Neural progenitor cell (in vitro differentiated cells): ENCODE results near the gene OSBPL8. TPM values are rescaled to one million over a fixed set of nuclear protein-coding genes. Genes with fewer than 3 reads are reported as not detected.

Experiments used
- DNase-seq: peaks from one replicate; pipeline ENCODE4 v3.0.0-alpha.2; 2016; ENCODE audit warnings: low spot score
- H2AFZ ChIP-seq: fragments of 200-600 bp; sonication (generic); replicated peaks from 2 replicates; pipeline ENCODE4 v1.6.1; 2016; ENCODE audit warnings: antibody characterized with exemption
- H3F3A ChIP-seq: fragments of 200-600 bp; sonication (generic); 2 replicates; pipeline ENCODE4 v1.6.1; 2016; ENCODE audit warnings: antibody characterized with exemption, low read depth
- H3K27ac ChIP-seq: fragments of 200-600 bp; sonication (generic); 2 replicates; pipeline ENCODE4 v1.5.1; 2016; ENCODE audit warnings: mild to moderate bottlenecking
- H3K27me3 ChIP-seq: fragments of 200-600 bp; sonication (generic); 2 replicates; pipeline ENCODE4 v1.6.1; 2016; ENCODE audit warnings: mild to moderate bottlenecking, moderate library complexity
- H3K36me3 ChIP-seq: fragments of 200-600 bp; sonication (generic); 2 replicates; pipeline ENCODE4 v1.5.1; 2016
- H3K4me1 ChIP-seq: fragments of 200-600 bp; sonication (generic); 2 replicates; pipeline ENCODE4 v1.6.1; 2016; ENCODE audit warnings: mixed run types
- H3K4me2 ChIP-seq: fragments of 200-600 bp; sonication (generic); 2 replicates; pipeline ENCODE4 v1.6.1; 2016
- H3K4me3 ChIP-seq: fragments of 200-600 bp; sonication (generic); 2 replicates; pipeline ENCODE4 v1.5.1; 2016
- H3K79me2 ChIP-seq: fragments of 200-600 bp; sonication (generic); 2 replicates; pipeline ENCODE4 v1.6.1; 2016; ENCODE audit warnings: low read depth
- H3K9ac ChIP-seq: fragments of 200-600 bp; sonication (generic); 2 replicates; pipeline ENCODE4 v1.6.1; 2016
- H3K9me3 ChIP-seq: fragments of 200-600 bp; sonication (generic); 2 replicates; pipeline ENCODE4 v1.5.1; 2016; ENCODE audit warnings: low read depth
- H4K20me1 ChIP-seq: fragments of 200-600 bp; sonication (generic); 2 replicates; pipeline ENCODE4 v1.6.1; 2016; ENCODE audit warnings: low read depth
- H3K27ac Mint-ChIP-seq: 3 replicates; pipeline ENCODE4 v1.8.0; 2021; ENCODE audit warnings: mixed read lengths
- H3K27me3 Mint-ChIP-seq: 2 replicates; pipeline ENCODE4 v1.8.0; 2022; ENCODE audit warnings: low read depth, mild to moderate bottlenecking, inconsistent platforms, moderate library complexity, mixed read lengths; ENCODE audit not compliant: insufficient read depth
- H3K36me3 Mint-ChIP-seq: 3 replicates; pipeline ENCODE4 v1.8.0; 2021; ENCODE audit warnings: mixed read lengths
- H3K4me1 Mint-ChIP-seq: 3 replicates; pipeline ENCODE4 v1.8.0; 2021; ENCODE audit warnings: mixed read lengths
- H3K4me3 Mint-ChIP-seq: 3 replicates; pipeline ENCODE4 v1.8.0; 2021; ENCODE audit warnings: mild to moderate bottlenecking, moderate library complexity, mixed read lengths
- H3K9me3 Mint-ChIP-seq: 3 replicates; pipeline ENCODE4 v1.8.0; 2020; ENCODE audit warnings: mixed read lengths
- CTCF ChIP-seq: fragments of 200-600 bp; sonication (generic); IDR thresholded peaks from 2 replicates; pipeline ENCODE4 v1.5.1; 2017; ENCODE audit warnings: antibody characterized with exemption, mild to moderate bottlenecking
- EZH2 ChIP-seq: fragments of 200-600 bp; sonication (generic); IDR thresholded peaks from 2 replicates; pipeline ENCODE4 v1.6.1; 2017; ENCODE audit warnings: antibody characterized with exemption, mild to moderate bottlenecking, moderate library complexity
- EZH2phosphoT487 ChIP-seq: fragments of 200-600 bp; sonication (generic); IDR thresholded peaks from 2 replicates; pipeline ENCODE4 v1.6.1; 2017; ENCODE audit warnings: antibody characterized with exemption
- total RNA-seq: library from RNA; depleted of rRNA; stranded (reverse); fragments of >200 nt; gene quantifications from 2 replicates; pipeline ENCODE4 v1.2.3, GENCODE V29; 2015; ENCODE audit warnings: low replicate concordance

OSBPL8 gene
- total RNA-seq, 1 donor from 2014 or later: 93.6 TPM

DNA sequence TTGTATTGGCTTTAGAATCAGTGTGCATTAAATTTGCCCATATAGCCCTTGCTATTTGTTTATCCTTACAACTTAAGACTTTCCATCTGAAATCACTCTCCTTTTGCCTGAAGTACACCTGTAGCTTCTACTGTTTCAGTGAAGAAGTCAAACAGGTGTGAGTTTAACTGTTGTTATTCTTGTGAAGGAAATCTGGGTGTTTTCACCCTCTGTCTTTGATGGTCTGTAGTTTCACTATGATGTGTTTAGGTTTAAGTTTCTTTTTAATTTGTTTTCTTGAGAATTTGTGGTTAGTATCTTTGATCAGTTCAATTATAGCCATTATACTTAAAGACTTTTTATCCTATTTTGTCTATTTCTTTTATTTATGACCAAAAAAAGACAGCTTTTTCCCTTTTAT lies 142.5 kb downstream of the OSBPL8 start:
- Histone ChIP-seq H3K4me2 (no peak overlapping the region), H3K27me3 (no peaks in the 10 kb centered on the region), H3K4me3 (no peak overlapping the region), H3K27ac (no peak overlapping the region), H3K36me3 (no peaks in the 10 kb centered on the region), H3F3A (no peaks in the 10 kb centered on the region), H3K9me3 (no peaks in the 10 kb centered on the region), H4K20me1 (no peaks in the 10 kb centered on the region), H3K79me2 (peaks cover 21% of the 10 kb centered on the region), H2AFZ (no peak overlapping the region), H3K4me1 (peaks cover 2% of the 10 kb centered on the region), H3K9ac (no peak overlapping the region)
- H3K4me1 Mint-ChIP-seq: no peaks in the 10 kb centered on the region
- no peak overlapping the region for H3K27ac Mint-ChIP-seq
- TF ChIP-seq CTCF: no peak
- no peaks in the 10 kb centered on the region for H3K36me3 Mint-ChIP-seq
- H3K9me3 Mint-ChIP-seq: no peaks in the 10 kb centered on the region
- H3K27me3 Mint-ChIP-seq: no peaks in the 10 kb centered on the region
- no peak for DNase-seq
- H3K4me3 Mint-ChIP-seq: no peak overlapping the region

GRCh38 chr12:76413121-76413520 lies 146.4 kb downstream of the OSBPL8 start:
- DNase-seq: no peak
- Histone ChIP-seq H3K9me3 (no peaks in the 10 kb centered on the region), H4K20me1 (peaks cover 4% of the 10 kb centered on the region), H2AFZ (no peak overlapping the region), H3K4me2 (no peak overlapping the region), H3K27me3 (no peaks in the 10 kb centered on the region), H3K4me1 (no peaks in the 10 kb centered on the region), H3K27ac (no peak overlapping the region), H3K4me3 (no peak overlapping the region), H3F3A (no peaks in the 10 kb centered on the region), H3K36me3 (no peaks in the 10 kb centered on the region), H3K79me2 (no peaks in the 10 kb centered on the region), H3K9ac (no peak overlapping the region)
- Mint-ChIP-seq H3K4me1 (peaks cover 4% of the 10 kb centered on the region), H3K9me3 (no peaks in the 10 kb centered on the region), H3K27me3 (no peaks in the 10 kb centered on the region), H3K4me3 (no peak overlapping the region), H3K27ac (no peak overlapping the region), H3K36me3 (no peaks in the 10 kb centered on the region)
- TF ChIP-seq EZH2phosphoT487: no peak
- TF ChIP-seq CTCF: no peak
- TF ChIP-seq EZH2: no peak

- no peaks in the 10 kb centered on the region for H3K27me3 Mint-ChIP-seq
- Histone ChIP-seq H3K9ac (no peak overlapping the region), H3K4me1 (no peaks in the 10 kb centered on the region), H3K9me3 (no peaks in the 10 kb centered on the region), H3K4me2 (no peak overlapping the region), H2AFZ (no peak overlapping the region), H3K27me3 (no peaks in the 10 kb centered on the region), H3K4me3 (no peak overlapping the region), H3K79me2 (no peaks in the 10 kb centered on the region), H3K27ac (no peak overlapping the region), H4K20me1 (peaks cover 4% of the 10 kb centered on the region), H3K36me3 (no peaks in the 10 kb centered on the region), H3F3A (no peaks in the 10 kb centered on the region)
- no peaks in the 10 kb centered on the region for H3K36me3 Mint-ChIP-seq
- peaks cover 4% of the 10 kb centered on the region for H3K4me1 Mint-ChIP-seq
- no peak for DNase-seq
- no peak overlapping the region for H3K27ac Mint-ChIP-seq
- H3K9me3 Mint-ChIP-seq: no peaks in the 10 kb centered on the region
- no peak for TF ChIP-seq EZH2phosphoT487
- TF ChIP-seq EZH2: no peak
- TF ChIP-seq CTCF: no peak
- H3K4me3 Mint-ChIP-seq: no peak overlapping the region
Measured at GRCh38 chr12:76410781-76411180, 148.8 kb downstream of the OSBPL8 start.

DNA sequence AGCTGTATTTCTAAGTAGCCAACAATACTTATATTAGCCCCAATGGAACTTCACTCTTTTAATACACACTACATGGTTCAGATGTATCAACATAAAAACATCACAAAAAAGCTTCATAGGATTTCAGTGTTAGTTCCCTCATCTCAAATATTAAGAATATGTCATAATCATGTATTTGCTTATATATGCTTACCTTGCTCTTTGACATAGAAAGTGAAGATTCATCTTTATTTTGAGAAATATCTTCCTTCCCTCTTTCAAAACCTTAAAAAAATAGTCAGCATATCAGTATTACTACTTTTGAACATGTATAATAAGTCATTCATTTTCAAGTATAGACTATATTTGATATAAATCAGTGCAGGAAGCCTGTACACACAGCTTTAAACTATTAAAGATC lies 149.2 kb downstream of the OSBPL8 start:
- Histone ChIP-seq H3K27ac (no peak overlapping the region), H3K9ac (no peak overlapping the region), H3K27me3 (no peaks in the 10 kb centered on the region), H3K79me2 (no peaks in the 10 kb centered on the region), H3K4me1 (no peaks in the 10 kb centered on the region), H2AFZ (no peak overlapping the region), H3K4me2 (no peak overlapping the region), H3F3A (no peaks in the 10 kb centered on the region), H3K36me3 (no peaks in the 10 kb centered on the region), H4K20me1 (peaks cover 4% of the 10 kb centered on the region), H3K4me3 (no peak overlapping the region), H3K9me3 (no peaks in the 10 kb centered on the region)
- H3K9me3 Mint-ChIP-seq: no peaks in the 10 kb centered on the region
- H3K4me3 Mint-ChIP-seq: no peak overlapping the region
- peaks cover 1% of the 10 kb centered on the region for H3K36me3 Mint-ChIP-seq
- DNase-seq: no peak
- TF ChIP-seq EZH2 (no peak), EZH2phosphoT487 (no peak), CTCF (no peak)
- H3K27me3 Mint-ChIP-seq: no peaks in the 10 kb centered on the region
- H3K4me1 Mint-ChIP-seq: peaks cover 4% of the 10 kb centered on the region
- H3K27ac Mint-ChIP-seq: no peak overlapping the region
